ENCODE data around the gene LRP1B.

Gene LRP1B

DNA sequence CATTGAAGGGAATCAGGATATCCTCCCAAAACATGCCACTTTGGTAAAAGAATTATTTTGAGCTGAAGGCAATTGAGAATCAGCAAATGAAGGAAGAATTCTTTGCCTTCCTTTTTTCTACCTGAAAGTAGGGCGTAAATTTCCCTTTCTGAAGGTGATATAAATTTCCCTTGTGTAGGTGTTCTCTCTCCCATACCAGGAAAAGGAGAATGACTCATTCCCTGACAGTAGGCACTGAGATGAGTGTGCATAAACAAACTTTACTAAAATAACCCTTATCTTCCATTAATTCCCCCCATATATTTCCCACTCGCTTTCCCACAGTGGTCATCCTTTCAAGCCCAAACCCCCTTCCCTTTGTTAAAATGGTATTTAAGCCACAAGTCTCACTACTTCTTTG lies 1339.0 kb downstream of the LRP1B start:
- DNase-seq = no peak

DNA sequence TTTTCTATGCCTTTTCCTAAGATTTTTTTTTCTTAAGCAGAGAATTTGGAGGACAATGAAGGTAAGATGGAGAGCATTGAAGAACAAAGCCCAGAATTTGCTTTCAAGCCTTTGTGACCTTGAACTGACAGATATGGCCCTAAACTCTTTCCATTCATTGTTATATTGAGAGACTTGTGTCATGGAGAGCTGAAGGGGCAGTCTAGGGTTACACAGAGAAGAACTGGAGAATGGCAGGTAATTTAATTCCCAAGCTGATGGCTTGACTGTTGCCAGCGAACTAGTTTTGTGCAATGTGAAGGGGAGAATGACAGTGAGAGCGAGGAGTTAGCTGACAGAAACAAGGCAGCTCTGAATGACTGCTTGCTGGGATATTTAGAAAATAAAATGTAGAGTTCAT lies 1344.2 kb downstream of the LRP1B start:
- no peak for DNase-seq

DNA sequence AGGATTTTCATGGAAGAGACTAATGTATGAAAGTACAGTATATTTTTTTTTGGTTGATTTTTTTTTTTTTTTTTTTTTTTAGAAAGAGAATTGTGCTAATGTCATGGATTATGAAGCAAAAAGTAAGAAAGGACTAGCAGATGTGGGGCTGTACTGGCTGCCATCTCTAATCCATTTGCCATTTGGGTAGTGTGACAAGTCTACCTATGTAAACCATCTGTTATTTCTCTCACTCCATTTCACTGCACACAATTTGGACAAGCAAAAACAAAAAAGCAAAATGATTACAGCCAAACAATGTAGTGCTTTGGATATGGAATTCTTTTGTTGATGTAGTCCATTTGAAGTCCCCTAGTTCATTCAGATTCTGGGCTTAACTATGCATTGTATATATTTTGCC lies 1355.4 kb downstream of the LRP1B start:
- no peak for DNase-seq

DNA sequence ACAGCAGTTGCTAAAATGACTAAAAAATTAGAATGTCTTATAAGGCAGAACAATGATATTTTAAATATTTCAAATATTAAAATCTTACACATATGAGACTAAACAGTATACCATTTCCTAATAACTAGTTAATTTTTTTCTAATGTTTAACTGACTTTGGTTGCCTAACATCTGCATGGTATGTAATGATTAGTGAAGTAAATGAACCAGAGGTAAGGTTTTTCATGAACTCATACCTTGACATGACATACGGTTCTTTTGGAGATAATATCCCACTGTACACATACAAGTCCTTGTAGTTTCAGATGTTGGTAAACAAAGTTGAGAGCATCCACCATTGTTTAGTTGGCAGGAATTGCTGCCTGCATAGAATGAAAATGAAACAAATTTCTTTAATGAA lies 1360.2 kb downstream of the LRP1B start:
- no peak for DNase-seq

DNA sequence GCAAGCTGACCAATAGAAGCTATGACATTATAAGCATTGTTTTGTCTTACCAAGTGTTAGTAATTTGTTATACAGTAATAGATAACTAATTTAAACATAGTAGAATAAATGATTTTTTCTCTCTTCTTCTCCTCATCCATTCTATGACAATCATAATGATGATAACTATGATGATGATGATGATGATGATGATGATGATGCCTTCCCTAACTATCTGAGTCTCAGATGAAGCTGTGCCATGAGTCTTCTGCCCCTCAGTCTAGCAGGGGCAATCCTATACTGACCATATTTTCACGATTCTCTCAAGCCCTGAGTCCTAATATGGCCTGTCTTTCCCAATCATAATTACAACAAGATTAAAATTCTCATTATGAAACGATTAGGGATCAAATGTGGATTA lies 1369.0 kb downstream of the LRP1B start:
- no peak for DNase-seq

DNA sequence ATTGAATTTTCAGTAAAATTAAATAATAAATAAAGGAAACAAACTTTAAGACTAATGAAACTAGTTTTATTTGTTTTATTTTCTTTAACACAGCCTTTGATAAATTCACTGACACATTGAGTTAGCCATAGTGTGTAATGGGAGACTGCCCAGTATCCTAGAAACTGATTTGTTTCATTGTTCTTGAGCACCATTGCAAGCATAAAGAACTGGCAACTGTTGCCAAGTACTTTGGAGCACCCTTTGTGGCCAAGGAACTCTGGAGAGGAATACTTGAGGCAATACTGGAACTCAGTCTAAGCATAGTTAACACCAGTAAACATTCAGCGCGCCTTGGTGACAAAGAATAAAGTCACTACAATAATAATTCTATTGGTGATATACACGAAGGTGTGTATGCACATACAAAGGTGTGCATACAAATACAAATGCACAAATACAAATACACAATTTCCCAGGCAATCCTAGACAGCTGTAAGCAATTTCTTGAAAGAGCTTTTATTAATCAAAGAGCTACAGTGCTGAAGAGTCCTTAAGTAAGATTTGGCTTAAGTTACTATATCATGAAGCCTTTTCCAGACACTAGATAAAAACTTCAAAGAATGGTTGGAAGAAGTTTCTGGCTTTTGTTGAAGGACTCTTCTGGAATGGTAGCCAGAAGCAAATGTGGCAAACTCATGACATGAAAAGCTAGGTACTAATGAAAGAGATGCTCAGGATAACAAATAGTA lies 1371.2 kb downstream of the LRP1B start:
- no peak for DNase-seq

DNA sequence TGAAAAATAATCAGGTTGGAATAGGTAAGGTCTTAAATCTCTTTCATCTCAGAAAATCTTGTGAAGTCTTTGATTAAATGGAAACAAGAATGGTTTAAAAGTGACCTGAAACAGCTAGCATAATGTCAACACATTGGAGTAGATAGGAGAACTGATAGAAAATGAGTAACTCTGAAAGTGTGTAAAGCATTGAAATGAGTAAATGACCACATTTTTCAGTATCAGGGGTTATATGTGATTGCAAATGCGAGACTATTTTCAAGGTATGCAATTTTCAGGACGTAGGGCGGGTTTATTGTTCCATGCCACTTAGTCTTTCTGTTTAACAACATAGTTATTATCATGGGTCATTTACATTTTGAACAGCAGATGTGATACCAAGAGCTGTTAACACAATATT lies 1383.2 kb downstream of the LRP1B start:
- DNase-seq = no peak

DNA sequence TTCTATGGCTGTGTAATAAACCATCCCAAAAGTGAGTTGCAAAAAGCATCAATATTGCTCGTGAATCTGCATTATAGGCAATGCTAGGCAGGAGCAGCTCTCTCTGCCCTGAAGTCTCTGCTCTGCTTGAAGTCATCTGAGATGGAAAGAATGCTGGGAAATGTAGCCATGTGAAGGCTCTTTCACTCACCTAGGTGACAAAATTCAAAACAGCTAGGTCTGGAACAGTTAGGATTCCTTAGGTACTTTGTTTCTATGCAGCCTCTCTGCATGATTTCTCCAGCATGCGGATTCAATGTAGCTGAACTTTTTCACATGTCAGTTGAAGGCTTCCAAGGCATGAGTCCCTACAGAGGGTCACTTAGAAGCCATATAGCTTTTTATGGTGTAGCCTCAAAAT lies 1383.7 kb downstream of the LRP1B start:
- no peak for DNase-seq

DNA sequence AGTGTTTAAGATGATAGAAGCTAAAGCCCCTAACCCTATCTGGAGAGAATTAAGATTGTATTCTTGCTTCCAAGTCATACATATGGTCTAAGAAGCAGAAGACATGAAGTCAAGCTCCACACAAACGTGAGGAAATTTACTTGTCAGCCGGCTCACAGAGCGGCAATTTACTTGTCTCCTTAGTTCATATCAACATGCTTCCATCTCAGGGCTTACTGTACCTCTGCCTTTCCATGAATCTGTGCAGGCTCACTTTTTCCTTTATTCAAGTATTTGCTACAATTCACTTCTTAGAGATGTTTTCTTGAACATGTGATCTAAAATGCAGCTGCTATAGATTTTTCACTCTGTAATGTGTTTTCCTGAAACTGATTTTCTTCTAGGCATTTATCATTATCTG lies 1386.4 kb downstream of the LRP1B start:
- no peak for DNase-seq

DNA sequence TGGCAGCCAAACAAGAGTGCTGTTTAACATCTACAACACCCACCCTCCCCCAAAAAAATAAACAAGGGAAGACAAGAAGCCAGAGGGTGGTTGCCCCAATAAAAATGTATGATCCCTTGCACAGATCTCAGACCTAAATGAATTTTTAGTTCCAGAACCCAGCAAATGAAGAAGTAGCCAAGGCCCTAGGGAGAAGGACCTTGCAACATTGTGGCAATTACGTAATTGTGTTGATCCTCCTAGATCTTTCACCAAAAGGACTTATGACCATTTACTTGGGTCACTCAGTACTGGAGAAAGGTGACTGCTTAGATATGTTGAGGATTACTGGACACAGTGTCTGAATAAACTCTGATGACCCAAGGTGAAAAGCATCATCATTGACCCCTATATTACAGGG lies 1393.8 kb downstream of the LRP1B start:
- DNase-seq = no peak

DNA sequence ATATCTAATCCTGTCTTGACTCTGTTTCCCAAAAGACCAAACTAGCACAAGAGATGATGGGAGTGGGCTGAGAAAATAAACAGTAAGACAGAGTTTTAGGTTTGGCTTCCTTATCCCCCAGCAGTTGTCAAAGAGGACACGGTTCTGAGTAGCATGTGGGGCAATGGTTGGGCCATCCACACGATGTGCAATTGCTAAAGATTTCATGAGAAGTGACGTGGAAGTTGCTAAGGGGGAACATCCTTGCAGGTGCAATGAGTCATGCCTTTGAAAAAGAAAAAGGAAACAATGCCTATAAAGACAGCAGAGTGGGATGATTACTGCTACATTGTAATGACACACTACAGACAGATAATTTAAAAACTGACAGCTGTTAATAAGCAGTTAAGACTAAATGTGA lies 1395.8 kb downstream of the LRP1B start:
- DNase-seq = no peak

DNA sequence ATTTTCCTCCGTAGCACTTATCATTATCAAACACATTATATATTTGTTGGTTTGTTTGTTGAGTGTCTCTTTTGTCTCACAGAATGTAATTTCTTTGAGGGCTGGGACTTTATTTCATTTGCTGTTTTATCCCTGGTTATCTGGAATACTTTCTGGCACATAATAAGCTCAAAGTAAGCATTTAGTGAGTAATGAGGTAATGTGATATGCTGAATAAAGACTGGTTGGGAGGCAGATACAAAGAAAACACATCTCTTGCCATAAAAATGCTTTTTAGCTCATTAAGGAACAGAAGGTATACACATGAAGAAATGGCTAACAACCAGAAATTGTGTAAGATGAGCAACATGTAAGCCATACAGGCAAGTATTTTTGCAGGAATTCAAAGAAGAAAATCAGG lies 1411.8 kb downstream of the LRP1B start:
- no peak for DNase-seq

DNA sequence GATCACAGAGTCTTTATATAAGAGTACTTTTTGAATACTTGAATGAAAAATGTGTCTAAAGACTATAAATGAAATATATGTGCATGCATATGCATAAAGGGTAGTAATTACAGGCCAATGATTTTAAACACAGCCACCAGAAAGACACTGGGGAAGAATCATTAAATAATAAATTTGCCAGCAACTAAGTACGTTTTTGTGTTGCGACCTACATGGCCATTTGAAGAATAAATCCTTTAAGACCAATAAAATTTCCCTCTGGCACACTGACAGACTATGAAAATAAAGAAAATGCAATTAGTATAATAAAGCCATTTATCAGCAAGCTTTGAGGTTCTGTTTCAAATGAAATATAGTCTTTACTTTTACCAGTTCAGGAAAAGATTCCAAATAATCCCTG lies 1413.3 kb downstream of the LRP1B start:
- DNase-seq = no peak

DNA sequence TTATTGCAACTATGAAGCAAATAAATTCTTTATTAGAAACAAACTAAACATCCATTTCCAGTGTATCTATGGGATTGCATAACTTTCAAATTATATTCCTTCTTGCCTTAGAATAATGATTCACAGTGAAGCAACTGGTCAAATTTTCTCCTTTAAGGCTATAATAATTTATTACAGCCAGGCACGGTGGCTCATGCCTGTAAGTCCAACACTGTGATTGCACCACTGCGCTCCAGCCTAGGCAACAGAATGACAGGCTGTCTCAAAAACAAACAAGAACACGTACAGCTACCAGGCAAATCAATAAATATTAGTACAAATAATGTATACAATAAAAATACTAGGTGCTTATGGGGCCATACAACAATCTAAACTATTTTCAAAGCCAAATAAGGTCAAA lies 1416.2 kb downstream of the LRP1B start:
- DNase-seq = no peak

DNA sequence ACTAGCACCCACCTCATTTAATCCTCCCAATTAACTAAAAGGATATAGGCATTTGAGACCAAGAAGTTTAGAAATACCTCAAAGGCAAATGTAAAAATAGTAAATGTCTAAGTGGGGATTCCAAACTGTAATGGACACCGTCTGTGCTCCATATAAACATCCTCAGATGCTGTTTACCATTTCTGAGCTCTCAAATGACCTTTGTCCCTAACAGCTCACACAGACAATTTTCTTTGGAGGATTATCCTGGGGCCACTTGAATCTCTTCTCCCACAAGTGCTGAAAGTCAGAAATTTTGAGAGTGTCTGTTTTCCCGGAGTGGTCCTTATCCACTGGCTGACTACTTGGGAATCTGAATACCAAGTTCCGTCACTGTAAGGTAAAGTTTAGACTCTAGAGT lies 1418.9 kb downstream of the LRP1B start:
- DNase-seq = no peak

DNA sequence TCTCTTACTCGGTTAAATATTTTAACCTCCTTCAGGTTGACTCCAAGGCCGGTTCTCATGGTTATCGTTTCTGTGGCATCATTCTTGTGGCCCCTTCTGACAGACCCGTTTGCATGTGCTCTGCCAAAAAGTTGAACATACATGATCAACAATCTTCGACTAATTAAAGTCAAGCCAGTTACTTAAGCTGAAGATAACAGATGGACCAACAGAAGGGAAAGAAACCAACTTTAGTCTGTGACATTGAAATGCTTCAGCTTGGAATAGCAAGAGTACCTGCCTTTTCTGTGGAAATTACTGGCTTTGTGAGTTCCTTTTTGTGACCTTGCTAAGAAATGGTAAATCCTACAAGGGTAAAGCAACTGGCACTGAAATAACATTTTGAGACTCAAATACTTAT lies 1429.1 kb downstream of the LRP1B start:
- DNase-seq = no peak

DNA sequence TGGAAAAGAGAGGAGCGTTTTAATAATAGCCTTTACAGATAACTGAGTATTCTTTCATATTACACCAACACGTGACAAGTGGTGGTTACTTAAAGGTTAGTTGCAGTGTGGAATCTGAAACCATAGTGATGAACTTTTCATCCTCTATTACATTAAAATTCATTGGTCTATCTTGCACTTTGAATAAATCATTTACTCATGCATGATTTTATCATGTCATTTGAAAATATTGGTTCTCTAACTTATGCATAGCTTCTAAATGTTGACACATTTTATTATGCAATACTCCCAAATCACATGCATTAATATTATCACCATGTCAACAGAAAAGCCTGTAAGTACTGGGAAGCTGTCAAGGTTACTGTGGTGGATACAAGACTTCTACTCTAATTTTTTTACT lies 1432.2 kb downstream of the LRP1B start:
- no peak for DNase-seq

DNA sequence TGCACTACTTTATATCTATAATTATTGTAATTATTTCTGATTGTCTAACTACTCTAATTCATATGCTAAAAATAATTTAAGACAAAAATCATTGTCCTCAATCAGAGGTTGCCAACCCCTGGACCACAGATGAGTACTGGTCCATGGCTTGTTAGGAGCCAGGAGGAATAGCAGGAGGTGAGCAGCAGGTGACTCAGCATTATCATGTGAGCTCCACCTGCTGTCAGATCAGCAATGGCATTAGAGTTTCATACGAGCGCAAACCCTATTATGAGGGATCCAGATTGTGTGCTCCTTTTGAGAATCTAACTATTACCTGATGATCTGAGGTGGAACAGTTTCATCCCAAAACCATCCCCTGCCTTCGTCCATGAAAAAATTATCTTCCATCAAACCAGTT lies 1434.4 kb downstream of the LRP1B start:
- DNase-seq = no peak

DNA sequence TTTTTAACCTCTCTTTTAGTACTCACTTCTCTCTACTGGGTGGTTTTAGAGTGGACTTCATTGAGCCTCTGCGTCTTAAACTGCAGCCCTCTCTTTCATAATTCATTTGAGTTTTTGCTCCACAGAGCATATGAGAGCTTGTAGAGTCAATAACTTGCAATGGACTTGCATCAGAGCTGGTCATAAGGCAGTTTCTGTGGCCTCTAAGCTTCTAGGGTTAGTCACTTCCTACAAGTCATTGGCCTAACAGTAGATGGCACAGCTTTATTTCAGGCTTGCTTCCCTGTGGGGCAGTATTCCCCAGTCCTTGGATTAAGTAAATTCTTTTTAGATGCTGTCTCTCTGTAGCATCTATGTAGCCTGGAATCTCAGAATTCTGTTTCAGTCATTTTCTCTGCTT lies 1435.7 kb downstream of the LRP1B start:
- DNase-seq = no peak

DNA sequence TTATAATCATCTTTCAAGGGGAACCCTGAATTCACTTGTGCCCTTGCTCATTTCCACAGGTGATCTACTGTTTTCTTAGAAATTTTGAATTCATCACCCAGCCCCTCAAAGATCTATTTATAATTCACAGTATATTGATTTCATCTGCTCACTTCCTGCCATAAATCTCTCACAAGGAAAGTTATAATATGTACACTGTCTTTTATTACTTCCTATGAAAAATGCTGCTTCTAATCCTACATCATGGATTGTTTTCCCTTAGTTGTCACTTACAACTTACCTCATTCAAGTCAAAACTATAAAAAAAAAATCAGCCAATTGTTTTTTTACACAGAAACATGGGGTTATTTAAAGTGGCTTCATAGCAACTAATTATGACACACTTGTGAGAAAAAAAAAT lies 1443.0 kb downstream of the LRP1B start:
- no peak for DNase-seq

DNA sequence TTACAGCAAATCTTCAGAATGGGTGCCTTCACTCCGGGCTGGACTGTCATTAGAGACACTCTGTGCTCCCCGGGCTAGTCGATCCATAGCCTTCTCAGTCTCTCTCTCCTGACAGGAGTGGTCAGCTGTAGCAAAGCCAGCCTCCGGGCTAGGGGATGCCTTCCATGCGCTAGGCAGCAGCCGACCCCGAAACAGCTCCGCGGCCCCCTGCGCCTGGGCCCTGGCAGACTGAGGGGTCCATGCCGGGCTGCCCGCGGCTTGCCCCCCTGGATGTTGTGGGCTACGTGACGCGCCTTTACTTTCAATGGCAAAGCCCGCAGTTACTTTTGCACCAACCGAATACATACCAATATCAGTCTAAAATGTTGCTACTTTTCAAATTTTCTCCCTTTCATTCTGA lies 1447.2 kb downstream of the LRP1B start:
- no peak for DNase-seq

DNA sequence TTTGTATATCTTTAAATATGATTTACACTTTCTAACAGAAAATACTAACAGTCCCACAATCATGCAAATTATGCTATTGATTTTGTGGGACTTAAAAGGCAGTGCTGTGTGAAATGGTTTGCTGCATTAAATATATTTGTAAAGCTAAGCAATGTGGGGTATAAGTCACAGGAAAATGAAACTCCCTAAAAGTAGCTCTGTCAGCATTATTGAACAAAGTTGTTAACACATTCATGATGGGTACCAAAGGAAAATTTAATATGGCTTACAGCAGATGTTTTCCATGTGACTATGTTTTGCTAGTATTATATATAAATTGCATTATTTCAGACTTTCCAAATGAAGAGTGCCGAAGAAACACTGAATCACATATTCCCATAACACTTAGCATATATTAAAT lies 1450.0 kb downstream of the LRP1B start:
- DNase-seq = no peak

DNA sequence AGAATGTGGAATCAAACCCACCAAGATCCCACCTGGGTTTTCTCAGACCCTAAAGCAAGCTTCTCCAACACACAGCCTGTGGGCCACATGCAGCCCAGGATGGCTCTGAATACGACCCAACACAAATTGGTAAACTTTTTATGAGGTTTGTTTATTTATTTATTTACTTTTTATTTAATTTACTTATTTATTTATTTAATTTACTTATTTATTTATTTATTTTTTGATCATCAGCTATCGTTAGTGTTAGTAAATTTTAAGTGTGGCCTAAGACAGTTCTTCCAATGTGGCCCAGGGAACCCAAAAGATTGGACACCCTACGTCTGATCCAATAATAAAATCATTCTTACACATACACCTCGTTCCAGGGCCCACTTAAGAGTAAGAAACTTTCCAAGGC lies 1451.1 kb downstream of the LRP1B start:
- no peak for DNase-seq

DNA sequence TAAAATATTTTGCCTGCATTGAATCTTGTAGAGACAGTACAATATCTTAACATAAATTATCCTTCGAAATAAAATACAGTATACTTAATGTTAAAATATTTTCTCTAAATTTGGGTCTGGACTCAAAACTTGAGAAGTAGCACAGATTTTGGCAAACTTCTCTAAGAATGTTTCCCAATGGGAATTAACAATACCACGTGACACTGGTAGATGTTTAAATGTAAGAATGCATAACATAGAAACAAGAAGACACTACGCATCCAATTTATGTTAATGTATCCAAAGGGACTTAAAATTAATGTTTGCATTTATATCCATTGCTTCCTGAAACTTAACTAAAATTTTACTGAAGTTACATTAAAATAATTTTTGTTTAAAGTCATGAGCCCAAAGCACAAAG lies 1460.9 kb downstream of the LRP1B start:
- DNase-seq = no peak

DNA sequence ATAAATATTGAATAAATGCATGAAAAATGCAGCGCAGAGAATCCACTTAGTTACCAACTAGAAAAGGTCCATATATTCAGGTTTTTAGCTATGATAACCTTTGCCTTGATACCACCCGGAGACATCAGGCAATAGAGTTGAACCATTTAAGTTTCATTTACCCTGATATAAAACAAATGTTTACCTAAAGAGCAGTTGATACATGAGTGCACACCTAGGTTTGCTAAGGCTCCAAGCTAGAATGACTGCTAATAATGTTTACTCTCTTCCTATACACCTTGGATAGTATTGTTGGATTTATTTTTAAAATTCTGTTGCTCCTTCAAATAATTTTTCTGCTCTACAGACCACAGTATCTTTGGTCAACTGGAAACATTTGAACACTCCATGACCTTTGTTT lies 1463.6 kb downstream of the LRP1B start:
- DNase-seq = no peak

DNA sequence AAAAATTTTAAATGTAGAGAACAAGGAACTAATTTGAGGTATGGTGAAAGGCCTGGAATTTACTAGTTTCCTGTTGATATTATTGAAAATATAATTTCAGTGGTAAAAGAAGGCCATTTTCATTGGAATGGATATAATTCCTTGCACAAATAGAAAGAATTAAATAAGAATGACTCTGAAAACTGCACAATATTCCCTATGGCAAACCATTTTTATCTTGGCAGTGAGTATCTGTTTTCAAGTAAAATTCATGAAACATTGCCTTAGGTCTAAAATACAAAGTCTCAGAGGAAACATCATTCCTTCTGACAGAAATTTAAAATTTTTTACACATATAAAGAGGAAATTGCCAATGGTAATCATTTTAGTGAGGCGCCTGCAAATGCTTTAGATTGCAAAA lies 1468.3 kb downstream of the LRP1B start:
- DNase-seq = no peak
